GM13977 (cell line): Measurements from ENCODE around the gene ALDH1A1.

ENCODE experiments used
- DNase-seq: peaks from one replicate; pipeline ENCODE4 v3.0.0; 2012; ENCODE audit warnings: low spot score
- in situ Hi-C: fragments of 300-500 bp; cut with MboI; formaldehyde crosslinking; loops from one replicate; pipeline ENCODE4 v1.12.0; 2022; ENCODE audit warnings: low sequenced_read_pairs, low pct_unique_long_range_greater_than_20kb, mixed read lengths, inconsistent platforms; ENCODE audit not compliant: unreplicated experiment
- TF ChIP-seq, protein P1 (sequence below): IDR thresholded peaks from 2 replicates; pipeline ENCODE4 v1.5.1; 2012; ENCODE audit warnings: mild to moderate bottlenecking, control low read depth; ENCODE audit not compliant: insufficient read depth; ENCODE audit errors: extremely low read depth, missing control alignments

The ALDH1A1 gene

DNA sequence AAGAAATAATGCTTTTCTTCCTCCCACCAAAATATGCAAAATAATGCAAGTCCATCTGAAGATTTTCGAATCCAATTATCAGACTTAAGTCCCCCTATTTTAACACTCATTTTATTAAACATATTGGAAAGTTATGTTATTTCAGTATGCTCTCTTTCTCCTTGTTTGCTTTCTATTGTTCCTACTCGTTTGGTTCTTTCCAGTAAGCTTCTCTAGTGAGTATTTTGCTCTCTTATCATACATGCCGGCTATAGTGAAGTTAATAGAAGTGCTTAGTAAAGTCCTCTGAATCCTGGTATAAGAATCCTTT, 517 bp downstream of the ALDH1A1 start:
- DNase-seq, result no peak
- in situ Hi-C loops, result no loop called here
- TF ChIP-seq, protein P1, sequence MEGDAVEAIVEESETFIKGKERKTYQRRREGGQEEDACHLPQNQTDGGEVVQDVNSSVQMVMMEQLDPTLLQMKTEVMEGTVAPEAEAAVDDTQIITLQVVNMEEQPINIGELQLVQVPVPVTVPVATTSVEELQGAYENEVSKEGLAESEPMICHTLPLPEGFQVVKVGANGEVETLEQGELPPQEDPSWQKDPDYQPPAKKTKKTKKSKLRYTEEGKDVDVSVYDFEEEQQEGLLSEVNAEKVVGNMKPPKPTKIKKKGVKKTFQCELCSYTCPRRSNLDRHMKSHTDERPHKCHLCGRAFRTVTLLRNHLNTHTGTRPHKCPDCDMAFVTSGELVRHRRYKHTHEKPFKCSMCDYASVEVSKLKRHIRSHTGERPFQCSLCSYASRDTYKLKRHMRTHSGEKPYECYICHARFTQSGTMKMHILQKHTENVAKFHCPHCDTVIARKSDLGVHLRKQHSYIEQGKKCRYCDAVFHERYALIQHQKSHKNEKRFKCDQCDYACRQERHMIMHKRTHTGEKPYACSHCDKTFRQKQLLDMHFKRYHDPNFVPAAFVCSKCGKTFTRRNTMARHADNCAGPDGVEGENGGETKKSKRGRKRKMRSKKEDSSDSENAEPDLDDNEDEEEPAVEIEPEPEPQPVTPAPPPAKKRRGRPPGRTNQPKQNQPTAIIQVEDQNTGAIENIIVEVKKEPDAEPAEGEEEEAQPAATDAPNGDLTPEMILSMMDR, result no peak

DNA sequence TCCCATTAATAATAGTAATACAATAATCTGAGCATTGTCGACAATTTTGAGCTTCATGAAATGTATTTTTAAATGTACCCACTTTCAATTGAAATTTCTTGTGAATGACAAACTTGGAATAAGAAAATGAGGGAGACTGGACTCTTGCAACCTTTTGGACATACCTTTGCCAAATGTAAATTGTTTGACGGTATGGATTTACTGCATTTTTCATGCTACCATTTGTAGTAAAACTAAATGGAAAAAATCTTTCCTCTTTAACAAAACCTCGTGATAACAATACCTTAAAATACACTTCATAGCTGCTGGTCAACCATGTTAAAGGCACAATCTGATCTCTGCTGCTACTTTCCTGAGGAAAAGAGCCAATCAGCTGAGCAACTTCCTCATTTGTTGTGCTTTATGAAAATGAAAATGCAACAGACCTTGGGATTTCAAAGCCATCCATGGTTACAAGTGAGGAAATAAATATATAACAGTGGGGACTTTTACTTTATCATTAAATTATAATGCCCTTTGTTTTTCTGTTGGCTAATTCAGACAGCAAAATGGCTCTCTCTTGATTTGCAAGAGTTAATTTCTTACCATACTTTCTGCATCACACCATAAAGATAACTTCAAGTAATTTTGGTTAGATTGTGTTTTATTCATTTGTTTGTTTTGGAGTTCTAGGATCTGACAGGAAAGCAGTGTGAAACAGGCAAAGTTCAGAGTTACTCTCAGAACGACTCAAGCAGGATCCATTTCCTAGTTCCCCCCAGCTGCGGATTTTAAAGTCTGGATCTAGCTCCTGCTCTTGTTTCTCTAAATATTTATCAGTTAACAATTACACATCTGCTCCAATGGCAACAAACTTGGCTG, 1.1 kb downstream of the ALDH1A1 start:
- DNase-seq, result no peak
- TF ChIP-seq, protein P1, result no peak
- in situ Hi-C loops, result no loop called here

GRCh38 chr9:72950875-72951442, 1.9 kb downstream of the ALDH1A1 start:
- TF ChIP-seq, protein P1, result no peak
- no peak for DNase-seq
- in situ Hi-C loops, result no loop called here

DNA sequence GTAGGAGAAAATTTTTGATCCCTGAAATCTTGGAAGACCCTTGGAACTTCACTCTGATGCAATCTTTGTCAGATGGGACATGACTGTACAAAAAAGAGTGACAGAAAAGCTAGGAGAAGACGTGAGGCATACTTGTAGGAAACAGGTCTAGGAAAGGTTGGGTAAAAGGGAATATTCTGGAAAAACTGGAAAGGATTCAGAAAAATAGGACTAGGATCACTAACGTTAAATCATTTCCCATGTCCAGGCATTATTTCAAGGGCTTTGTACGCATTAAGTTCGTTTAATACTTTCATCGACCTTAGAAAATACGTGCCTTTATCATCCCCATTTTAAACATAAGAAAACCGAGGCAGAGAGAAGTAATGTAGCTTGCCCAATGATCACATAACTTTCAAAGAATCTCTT, 2.9 kb downstream of the ALDH1A1 start:
- in situ Hi-C loops, result no loop called here
- no peak for DNase-seq
- TF ChIP-seq, protein P1, result no peak

DNA sequence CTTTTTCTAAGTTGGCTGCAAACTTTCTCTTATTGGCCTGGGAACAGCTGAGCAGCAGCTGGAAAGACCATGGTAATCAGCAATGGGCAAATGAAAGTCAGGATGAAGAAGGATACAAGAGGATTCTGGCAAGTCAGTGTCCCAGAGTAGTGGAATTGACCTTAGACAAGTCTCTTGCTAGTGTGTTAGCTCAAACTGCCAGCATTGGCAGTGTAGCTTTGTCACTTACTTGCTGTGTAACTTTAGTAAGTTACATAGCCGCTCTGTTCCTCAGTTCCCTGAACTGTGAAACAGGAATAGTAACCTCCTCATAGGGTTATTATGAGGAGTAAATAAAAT, 3.6 kb downstream of the ALDH1A1 start:
- in situ Hi-C loops, result no loop called here
- no peak for DNase-seq
- TF ChIP-seq, protein P1, result no peak

DNA sequence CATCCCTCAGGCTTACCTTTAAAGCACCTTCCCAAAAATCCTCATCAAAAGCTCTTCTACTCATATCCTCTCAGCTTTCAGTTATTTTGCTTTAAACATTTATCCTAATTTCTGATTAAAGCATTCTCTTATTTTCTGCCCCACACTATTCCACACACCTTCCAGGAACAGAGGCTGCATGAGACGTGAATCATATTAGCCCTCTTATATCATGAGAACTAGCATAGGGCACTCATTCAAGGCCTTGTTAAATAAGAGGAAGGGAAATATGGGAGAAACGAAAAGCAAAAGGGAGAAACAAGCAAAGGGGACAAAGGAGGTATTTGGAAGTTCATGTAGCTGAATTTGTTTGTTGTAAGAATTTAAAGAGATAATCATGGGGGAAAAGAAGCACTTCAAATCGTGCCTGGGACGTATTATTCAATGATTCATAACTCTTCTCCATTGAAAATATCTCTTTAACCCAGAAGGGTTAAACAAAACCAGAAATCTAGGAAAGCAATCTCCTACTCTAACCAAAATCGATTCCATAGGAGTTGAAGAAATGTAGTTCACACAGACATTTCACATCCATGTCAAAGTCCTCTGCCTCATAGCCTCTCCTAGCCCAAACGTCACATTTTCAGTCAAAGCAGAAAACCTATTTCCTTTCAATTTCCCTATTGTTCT, 4.1 kb downstream of the ALDH1A1 start:
- in situ Hi-C loops, result no loop called here
- TF ChIP-seq, protein P1, result no peak
- no peak for DNase-seq
